NCI-H1694 treated with DMSO at 0.1 percent for 48 hours (cell line): Measurements from ENCODE around the gene CTNND2.
A peak's percentile ranks its signal among the peaks of the same experiment; 100 is the strongest.
"Not testable (repeated sequence)": the region's sequence is repeated elsewhere in the genome, so short reads cannot be mapped to it uniquely, and the experiment has no call there.

Source experiments
- DNase-seq: peaks from one replicate; lab custom pipeline; 2025; lab: John Stamatoyannopoulos, UW

Gene CTNND2

GRCh38 chr5:11467588-11467987 lies 436.7 kb downstream of the CTNND2 start:
- DNase-seq: no peak

DNA sequence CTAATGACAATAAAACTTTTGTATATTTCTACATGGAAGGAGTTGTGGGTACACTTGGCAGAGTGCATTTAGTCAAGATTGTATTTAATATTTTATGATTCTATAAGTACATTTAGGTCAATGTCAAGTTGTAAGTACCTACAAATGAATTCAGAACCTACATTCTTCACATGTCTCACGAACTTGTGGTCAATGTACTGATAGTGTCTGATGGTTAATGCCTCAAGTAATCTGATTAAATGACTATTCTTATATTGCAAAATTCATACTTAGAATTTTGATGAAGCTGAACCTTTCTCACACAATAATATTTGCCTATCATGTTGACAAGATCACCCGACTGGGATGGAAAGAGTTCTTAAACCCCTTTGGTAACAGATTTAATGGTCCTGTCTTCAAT lies 444.5 kb downstream of the CTNND2 start:
- no peak for DNase-seq

DNA sequence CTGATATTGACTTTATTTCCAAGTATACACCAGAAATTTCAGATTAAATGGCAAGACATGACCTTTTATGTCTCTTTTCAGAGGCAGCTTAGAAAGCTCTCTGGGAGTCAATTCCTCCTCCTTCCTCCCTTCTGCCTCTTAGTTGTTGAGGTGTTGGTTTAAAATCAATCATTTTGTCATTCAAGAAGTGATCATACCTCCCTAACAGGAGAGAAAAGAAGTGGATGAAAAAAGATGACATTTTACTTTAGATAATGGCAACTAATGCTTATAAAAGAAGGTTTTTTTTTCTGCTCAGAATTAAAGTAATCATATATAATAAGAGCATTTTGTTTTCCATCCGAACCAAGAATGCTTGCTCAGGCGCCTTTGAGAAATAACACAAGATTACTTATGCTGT lies 448.7 kb downstream of the CTNND2 start:
- DNase-seq: no peak

DNA sequence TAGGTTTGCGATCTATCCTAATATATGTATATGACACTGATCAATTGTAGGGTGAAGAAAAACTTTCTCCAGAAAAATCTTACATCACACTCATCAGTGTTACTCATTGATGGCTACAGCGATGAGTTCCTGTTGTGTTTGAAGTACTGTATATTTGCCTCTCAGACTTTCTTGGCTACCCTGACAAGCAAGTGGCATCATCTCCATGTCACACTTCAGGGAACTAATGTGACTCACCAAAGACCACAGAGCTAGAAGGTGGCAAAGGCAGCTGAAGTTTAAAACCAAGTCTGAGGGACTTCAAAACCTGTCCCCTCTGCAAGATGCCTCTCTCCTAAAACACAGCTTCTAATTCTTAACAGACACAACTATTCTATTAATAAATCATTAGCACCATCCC lies 451.4 kb downstream of the CTNND2 start:
- DNase-seq: no peak

- no peak for DNase-seq
Observed at GRCh38 chr5:11449966-11450365, 454.3 kb downstream of the CTNND2 start.

DNA sequence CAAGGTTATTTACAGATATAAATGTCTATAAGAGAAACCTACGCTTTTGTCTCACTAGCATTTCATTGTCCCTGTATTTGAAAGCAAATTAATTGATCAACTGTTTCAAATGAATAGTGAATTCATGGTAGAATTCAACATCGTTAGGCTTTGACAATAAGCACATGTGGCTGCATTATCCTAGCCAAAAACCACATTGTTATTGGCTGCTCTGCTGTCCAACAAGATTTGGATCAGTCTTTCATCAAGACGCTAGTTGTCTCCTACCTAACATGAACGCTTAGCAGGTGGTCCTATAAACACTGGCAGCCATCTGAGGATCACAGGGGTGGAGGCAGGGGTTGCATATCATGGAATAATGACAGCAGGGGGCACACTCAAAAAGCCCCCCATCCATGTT lies 455.0 kb downstream of the CTNND2 start:
- no peak for DNase-seq

- peak; percentile 40 for DNase-seq
Observed at GRCh38 chr5:11443831-11444230, 460.4 kb downstream of the CTNND2 start.

DNA sequence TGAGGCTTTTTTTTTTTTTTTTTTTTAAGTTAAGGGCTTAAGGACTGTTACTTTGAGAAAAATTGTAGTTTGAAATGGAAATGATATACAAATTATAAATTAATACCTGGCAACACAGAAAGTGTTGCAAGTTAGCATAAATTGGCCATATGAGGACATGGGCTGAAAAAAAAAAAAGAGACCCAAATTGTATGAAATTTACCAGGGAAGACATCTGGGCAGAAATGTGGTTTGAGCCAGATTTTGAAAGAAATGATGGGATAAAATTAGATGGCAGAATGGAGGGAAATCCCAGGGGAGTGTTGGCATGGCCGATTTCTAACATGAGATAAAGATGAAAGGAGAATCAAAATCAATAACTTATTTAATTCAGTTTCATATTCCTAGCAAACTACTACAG lies 472.1 kb downstream of the CTNND2 start:
- DNase-seq: peak; percentile 51

DNA sequence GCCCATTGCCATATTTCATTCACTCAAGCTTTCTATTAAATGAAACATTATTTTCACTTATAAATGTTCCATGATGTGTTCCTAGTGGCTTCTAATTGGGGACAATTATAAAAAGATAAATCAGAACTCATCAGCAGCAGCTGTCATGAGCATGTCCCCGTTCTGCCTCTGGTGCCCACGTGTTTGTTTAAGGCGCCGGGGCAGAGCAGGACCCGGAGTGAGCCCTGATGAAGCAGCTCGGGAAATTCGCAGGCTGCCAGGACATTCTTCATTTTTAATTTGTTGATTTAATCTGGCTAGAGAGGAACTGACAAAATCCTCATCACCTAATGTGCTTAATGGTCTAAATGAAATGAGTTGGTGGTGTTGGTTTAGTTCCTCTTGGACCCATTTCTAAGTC lies 475.0 kb downstream of the CTNND2 start:
- DNase-seq: peak; percentile 87

GRCh38 chr5:11427569-11427968 lies 476.7 kb downstream of the CTNND2 start:
- no peak for DNase-seq

DNA sequence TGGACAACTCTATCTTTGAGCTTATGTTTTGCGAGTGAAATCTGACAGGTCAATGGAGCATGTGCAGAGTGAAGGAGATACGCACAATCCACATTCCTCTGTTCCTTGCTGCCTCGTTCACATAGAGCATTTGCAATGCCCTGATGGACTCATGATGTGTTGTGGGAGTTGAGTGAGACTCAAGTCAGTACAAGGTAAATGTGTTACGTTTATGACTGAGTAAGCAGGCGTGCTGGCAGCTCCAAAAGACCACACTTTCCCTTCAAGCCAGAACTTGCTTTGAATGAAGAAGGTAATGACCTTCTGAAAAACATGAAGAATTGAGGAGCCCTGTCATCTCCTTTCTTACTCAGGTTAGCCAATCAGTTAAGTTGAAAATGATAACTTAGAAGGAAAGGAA lies 477.8 kb downstream of the CTNND2 start:
- DNase-seq: no peak

DNA sequence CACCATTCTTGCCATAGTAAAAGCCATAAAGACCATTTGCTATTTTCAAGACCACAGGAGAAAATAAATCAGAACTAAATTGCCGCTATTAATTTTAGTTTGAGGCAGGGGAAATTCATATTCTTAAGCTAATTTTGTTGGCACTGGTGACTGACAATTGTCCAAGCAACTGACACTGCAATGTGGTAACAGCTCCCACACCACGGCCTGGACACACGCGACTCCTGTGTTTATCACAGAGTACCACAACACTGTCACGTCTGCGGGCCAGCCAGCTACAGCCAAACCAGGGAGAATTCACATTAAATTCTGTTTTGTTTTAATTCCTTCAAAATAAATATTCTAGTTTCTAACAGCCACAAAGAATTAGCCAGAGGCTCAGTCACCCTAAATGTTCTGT lies 481.9 kb downstream of the CTNND2 start:
- no peak for DNase-seq

- no peak for DNase-seq
Observed at GRCh38 chr5:11420969-11421368, 483.3 kb downstream of the CTNND2 start.

DNA sequence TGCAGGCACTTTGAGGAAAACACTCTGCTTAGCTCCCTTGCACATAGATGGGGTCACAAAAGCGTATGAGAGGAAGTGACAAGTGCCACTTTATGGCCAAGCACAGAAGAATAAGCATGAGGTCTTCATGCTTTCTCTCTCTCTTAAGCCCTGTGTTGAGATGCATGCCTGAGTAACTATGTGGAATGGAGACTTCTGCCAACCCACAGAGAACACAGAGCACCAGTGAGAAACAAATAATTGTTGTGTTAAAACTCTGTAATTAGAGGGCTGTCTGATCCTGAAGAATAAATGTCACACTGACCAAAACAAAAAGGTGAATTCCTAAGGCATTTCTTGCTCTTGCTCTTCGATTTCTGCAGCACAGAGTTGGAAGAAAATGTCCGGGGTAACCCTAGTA lies 488.5 kb downstream of the CTNND2 start:
- no peak for DNase-seq

- not testable (repeated sequence) for DNase-seq
Observed at GRCh38 chr5:11414732-11415131, 489.5 kb downstream of the CTNND2 start.

DNA sequence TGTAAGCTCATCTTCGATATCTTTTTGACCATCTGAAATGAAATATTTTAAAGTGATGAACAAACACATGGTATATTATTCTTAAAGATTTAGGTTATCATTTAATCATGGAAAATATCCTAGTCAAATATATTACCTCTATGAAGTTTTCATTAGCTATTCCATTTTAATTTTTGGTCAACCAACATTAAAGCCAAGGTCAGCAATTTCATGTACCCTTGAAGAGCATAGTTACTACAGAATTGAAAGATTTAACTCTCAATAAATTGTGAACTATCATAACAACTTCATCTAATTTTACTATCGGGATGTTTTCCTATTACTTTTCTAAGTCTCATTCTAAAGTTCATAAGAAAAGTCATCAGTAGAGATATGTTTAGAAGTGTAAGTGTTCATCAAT lies 492.6 kb downstream of the CTNND2 start:
- DNase-seq: no peak

DNA sequence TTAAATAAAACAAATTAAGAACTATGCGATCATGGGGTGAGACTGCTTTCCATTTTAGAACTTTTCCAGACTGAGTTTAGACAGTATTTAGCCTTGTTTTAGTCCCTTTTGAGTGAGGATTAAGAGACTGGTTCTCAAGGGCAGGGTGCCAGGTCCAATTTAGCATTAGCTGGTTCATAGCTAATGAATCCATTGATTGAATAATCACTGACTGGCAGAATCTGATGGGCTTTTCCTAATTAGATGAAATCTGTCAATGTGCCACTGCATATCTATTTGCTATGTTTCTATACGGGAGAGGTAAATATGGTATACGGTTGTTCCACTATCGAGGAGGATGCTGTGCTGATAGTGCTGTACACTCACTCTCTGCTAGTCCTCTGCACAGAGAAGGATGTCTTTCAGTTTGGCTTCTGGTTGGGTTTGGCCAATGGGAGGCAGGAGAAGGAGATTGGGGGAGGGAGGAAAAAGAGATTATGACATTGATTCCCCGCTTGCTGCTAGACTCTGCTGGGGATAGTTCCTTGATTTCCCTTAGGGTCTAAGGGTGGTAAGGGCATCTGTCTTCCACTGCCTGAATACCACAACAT lies 496.6 kb downstream of the CTNND2 start:
- DNase-seq: no peak

GRCh38 chr5:11400316-11400715 lies 503.9 kb downstream of the CTNND2 start:
- no peak for DNase-seq

GRCh38 chr5:11398728-11399127 lies 505.5 kb downstream of the CTNND2 start:
- DNase-seq: no peak

- no peak for DNase-seq
Observed at GRCh38 chr5:11397549-11397948, 506.7 kb downstream of the CTNND2 start.

- no peak for DNase-seq
Observed at GRCh38 chr5:11396917-11397316, 507.3 kb downstream of the CTNND2 start.

DNA sequence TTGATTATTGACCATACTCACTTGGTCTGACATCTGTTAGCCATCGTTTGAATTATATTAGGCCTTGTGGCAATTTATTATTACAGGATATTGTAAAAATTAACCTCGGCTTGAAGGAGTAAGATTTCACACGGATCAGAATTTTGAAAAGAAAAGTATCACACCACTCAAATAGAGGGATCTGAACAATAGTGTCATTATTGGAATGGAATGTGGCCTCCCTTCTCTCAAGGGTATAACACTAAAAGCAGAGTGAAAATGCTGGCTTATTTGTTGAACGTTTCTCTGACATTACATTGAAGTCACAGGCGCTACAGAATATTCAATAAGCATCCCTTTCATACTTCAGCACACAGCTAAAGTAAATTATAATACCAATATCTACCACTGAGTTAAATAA lies 509.3 kb downstream of the CTNND2 start:
- no peak for DNase-seq

DNA sequence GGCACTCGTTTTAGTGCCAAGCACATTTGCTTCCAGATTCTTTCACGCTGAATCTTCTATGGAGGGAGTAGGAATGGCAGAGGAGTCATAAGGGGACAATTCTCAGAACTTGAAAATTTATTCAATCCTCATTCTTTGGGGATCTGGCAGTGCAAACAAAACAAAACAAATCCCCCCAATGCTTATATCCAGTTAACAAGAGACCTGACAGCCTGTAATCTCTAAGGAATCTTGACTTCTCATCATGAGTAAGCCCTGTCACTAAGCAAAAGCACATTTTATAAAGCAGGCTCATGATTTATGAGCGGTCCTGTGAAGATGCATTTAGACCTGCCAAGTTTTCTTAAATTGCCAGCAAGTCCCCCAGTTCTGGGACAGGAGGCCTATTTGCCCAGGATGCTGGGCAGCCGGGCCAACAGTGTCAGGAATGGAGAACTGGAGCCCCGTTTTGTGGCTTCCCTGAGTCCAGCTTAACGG lies 513.9 kb downstream of the CTNND2 start:
- no peak for DNase-seq

- no peak for DNase-seq
Observed at GRCh38 chr5:11387382-11387781, 516.9 kb downstream of the CTNND2 start.

- no peak for DNase-seq
Observed at GRCh38 chr5:11386398-11386797, 517.8 kb downstream of the CTNND2 start.
